Keratinocyte (primary cell): ENCODE results near the gene TFDP1. TPM values are rescaled to one million over a fixed set of nuclear protein-coding genes. Genes with fewer than 3 reads are reported as not detected.

ENCODE experiments used
- DNase-seq: peaks from one replicate; pipeline ENCODE4 v3.0.0-alpha.2; 2011; ENCODE audit warnings: low read depth, missing footprints, low spot score
- FAIRE-seq: peaks from 2 replicates; lab custom pipeline; 2011; peaks lifted over from hg19 to GRCh38; lab: Jason Lieb, UNC
- H2AFZ ChIP-seq: 2 replicates; pipeline ENCODE4 v1.6.0; 2012; ENCODE audit warnings: low read length, control low read depth, inconsistent platforms; ENCODE audit not compliant: control insufficient read depth
- H3K27ac ChIP-seq: 2 replicates; pipeline ENCODE4 v1.5.1; 2011; ENCODE audit warnings: low read length; ENCODE audit not compliant: control insufficient read depth, insufficient read depth
- H3K27me3 ChIP-seq: 3 replicates; pipeline ENCODE4 v1.6.0; 2011; ENCODE audit warnings: low read length; ENCODE audit not compliant: control insufficient read depth, insufficient read depth; ENCODE audit errors: extremely low read depth
- H3K36me3 ChIP-seq, 2 experiments: 2 replicates in 1 of 2; 3 replicates in 1 of 2; pipeline ENCODE4 v1.5.1; 2011; ENCODE audit warnings: low read length in 2 of 2, mild to moderate bottlenecking in 1 of 2; ENCODE audit not compliant: control insufficient read depth in 2 of 2, insufficient read depth in 2 of 2; ENCODE audit errors: extremely low read depth in 1 of 2
- H3K4me1 ChIP-seq: 3 replicates; pipeline ENCODE4 v1.5.1; 2011; ENCODE audit warnings: low read length; ENCODE audit not compliant: control insufficient read depth, insufficient read depth; ENCODE audit errors: extremely low read depth
- H3K4me2 ChIP-seq: 3 replicates; pipeline ENCODE4 v1.6.0; 2011; ENCODE audit warnings: low read depth, low read length; ENCODE audit not compliant: control insufficient read depth, insufficient read depth; ENCODE audit errors: extremely low read depth
- H3K4me3 ChIP-seq, 3 experiments: fragments of 200-600 bp in 1 of 3; sonication (generic) in 1 of 3; 2 replicates in 2 of 3; 3 replicates in 1 of 3; pipeline ENCODE4 v1.5.1; 2011 to 2016; ENCODE audit warnings: low read length in 3 of 3, mild to moderate bottlenecking in 3 of 3, control low read depth in 2 of 3, inconsistent platforms in 1 of 3, low read depth in 1 of 3, mixed read lengths in 1 of 3, mixed run types in 1 of 3, moderate library complexity in 1 of 3; ENCODE audit not compliant: control insufficient read depth in 2 of 3, insufficient read depth in 2 of 3; ENCODE audit errors: extremely low read depth in 1 of 3
- H3K79me2 ChIP-seq: 2 replicates; pipeline ENCODE4 v1.6.0; 2012; ENCODE audit warnings: low read length; ENCODE audit not compliant: control insufficient read depth, insufficient read depth
- H3K9ac ChIP-seq: 3 replicates; pipeline ENCODE4 v1.6.0; 2011; ENCODE audit warnings: low read length; ENCODE audit not compliant: control insufficient read depth, insufficient read depth; ENCODE audit errors: extremely low read depth
- H3K9me1 ChIP-seq: 3 replicates; pipeline ENCODE4 v1.6.0; 2011; ENCODE audit warnings: low read length; ENCODE audit not compliant: control insufficient read depth, insufficient read depth; ENCODE audit errors: extremely low read depth
- H3K9me3 ChIP-seq: 2 replicates; pipeline ENCODE4 v1.5.1; 2012; ENCODE audit warnings: low read depth, low read length; ENCODE audit not compliant: control insufficient read depth
- H4K20me1 ChIP-seq: 3 replicates; pipeline ENCODE4 v1.6.0; 2011; ENCODE audit warnings: low read length; ENCODE audit not compliant: control insufficient read depth, insufficient read depth; ENCODE audit errors: extremely low read depth
- EZH2 ChIP-seq: IDR thresholded peaks from one replicate; pipeline ENCODE4 v1.6.1; 2012; ENCODE audit warnings: inconsistent platforms, mild to moderate bottlenecking, low read length, moderate library complexity
- dilution Hi-C: fragments of 300-500 bp; cut with MboI; formaldehyde crosslinking; loops from one replicate; pipeline ENCODE4 v1.7.0; 2020; ENCODE audit warnings: low sequenced_read_pairs; ENCODE audit not compliant: extremely low pct_ligation_motif_present
- polyA plus RNA-seq, 5 experiments: library from polyadenylated mRNA; depleted of rRNA in 3 of 5; stranded (reverse) in 3 of 5; stranded (forward) in 1 of 5; unstranded in 1 of 5; fragments of >200 nt; gene quantifications; 1 replicate in 1 of 5; 2 replicates in 3 of 5; 3 replicates in 1 of 5; pipeline versions ENCODE4 v1.2.1 to v1.2.3, GENCODE V29; 2011 to 2012; ENCODE audit warnings: missing spikeins in 2 of 5, low read depth in 1 of 5, low replicate concordance in 1 of 5
- TF ChIP-seq, protein P1 (sequence below), 3 experiments: IDR thresholded peaks in 1 of 3; conservative IDR thresholded peaks in 1 of 3; optimal IDR thresholded peaks in 1 of 3; 2 replicates in 2 of 3; 3 replicates in 1 of 3; pipeline versions ENCODE3 to v1.5.1; 2011; ENCODE audit warnings: low read length in 3 of 3, mild to moderate bottlenecking in 3 of 3, moderate library complexity in 2 of 3, control low read depth in 1 of 3, inconsistent platforms in 1 of 3; ENCODE audit not compliant: insufficient read depth in 2 of 3; ENCODE audit errors: extremely low read depth in 1 of 3

The TFDP1 gene
- polyA plus RNA-seq, 1 donor (not counting 4 experiments of a cell fraction or from before 2014, with no cell fraction given) = 105 TPM

DNA sequence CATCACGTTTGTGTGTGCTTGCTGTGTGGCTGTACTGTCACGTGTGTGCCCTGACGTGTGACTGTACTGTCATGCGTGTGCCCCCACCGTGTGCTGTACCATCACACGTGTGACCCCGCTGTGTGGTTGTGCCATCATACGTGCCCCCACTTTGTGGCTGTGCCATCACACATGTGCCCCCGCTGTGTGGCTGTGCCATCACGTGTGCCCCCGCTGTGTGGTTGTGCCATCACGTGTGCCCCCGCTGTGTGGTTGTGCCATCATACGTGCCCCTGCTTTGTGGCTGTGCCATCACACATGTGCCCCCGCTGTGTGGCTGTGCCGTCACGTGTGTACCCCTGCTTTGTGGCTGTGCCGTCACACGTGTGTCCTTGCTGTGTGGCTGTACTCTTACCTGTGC is 25.7 kb downstream of the TFDP1 start:
- DNase-seq (no peak), FAIRE-seq (no peak)
- H3K27ac ChIP-seq = no peak overlapping the region
- no peak overlapping the region for H3K9ac ChIP-seq
- H3K79me2 ChIP-seq = peaks cover 100% of the 10 kb centered on the region
- H3K4me3 ChIP-seq = no peak overlapping the region
- no peaks in the 10 kb centered on the region for H3K9me3 ChIP-seq
- peaks cover 32 to 47% of the 10 kb centered on the region in 2 experiments for H3K36me3 ChIP-seq
- H3K27me3 ChIP-seq = no peaks in the 10 kb centered on the region
- no peaks in the 10 kb centered on the region for H3K4me1 ChIP-seq
- H4K20me1 ChIP-seq = peaks cover 32% of the 10 kb centered on the region
- no peak overlapping the region for H2AFZ ChIP-seq
- dilution Hi-C loops = no loop called here
- no peak overlapping the region for H3K4me2 ChIP-seq
- H3K9me1 ChIP-seq = peaks cover 3% of the 10 kb centered on the region
- TF ChIP-seq, protein P1, sequence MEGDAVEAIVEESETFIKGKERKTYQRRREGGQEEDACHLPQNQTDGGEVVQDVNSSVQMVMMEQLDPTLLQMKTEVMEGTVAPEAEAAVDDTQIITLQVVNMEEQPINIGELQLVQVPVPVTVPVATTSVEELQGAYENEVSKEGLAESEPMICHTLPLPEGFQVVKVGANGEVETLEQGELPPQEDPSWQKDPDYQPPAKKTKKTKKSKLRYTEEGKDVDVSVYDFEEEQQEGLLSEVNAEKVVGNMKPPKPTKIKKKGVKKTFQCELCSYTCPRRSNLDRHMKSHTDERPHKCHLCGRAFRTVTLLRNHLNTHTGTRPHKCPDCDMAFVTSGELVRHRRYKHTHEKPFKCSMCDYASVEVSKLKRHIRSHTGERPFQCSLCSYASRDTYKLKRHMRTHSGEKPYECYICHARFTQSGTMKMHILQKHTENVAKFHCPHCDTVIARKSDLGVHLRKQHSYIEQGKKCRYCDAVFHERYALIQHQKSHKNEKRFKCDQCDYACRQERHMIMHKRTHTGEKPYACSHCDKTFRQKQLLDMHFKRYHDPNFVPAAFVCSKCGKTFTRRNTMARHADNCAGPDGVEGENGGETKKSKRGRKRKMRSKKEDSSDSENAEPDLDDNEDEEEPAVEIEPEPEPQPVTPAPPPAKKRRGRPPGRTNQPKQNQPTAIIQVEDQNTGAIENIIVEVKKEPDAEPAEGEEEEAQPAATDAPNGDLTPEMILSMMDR (optimal IDR thresholded peaks at IDR 0.05 in 1 of 3, IDR thresholded peaks at IDR 0.05 in 1 of 3, conservative IDR thresholded peaks at IDR 0.05 in 1 of 3; ENCODE audit: extremely low read depth in 1 of 3, insufficient read depth in 2 of 3, low read length in 3 of 3) = no peak
- TF ChIP-seq EZH2 = no peak

DNA sequence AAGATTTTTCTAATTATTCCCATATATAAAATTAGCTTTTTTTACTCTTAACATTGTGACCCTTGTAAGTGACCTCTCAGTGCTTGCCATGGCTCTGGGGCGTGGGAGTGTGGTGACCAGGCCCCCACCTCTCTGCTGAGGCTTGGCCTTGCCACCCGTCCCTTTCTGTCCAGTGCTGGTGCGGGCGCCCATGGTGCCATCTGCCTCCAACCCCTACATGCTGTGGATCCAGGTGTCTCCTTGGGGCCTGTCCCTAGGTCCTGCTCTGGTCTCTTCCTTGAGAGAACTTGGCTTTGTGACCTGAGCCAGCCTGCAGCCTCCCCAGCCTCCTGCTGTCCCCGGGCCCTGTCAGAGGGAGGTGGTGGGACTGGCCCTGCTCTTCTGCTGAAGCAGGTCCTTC is 27.4 kb downstream of the TFDP1 start:
- Histone ChIP-seq H3K4me3 (no peak overlapping the region), H3K4me2 (no peak overlapping the region), H2AFZ (no peak overlapping the region), H3K27ac (no peak overlapping the region), H3K4me1 (no peaks in the 10 kb centered on the region), H3K27me3 (no peaks in the 10 kb centered on the region), H4K20me1 (peaks cover 32% of the 10 kb centered on the region), H3K9me3 (no peaks in the 10 kb centered on the region), H3K36me3 (peaks cover 28 to 47% of the 10 kb centered on the region in 2 experiments), H3K79me2 (peaks cover 100% of the 10 kb centered on the region), H3K9ac (no peak overlapping the region), H3K9me1 (peaks cover 3% of the 10 kb centered on the region)
- TF ChIP-seq, protein P1 (optimal IDR thresholded peaks at IDR 0.05 in 1 of 3, IDR thresholded peaks at IDR 0.05 in 1 of 3, conservative IDR thresholded peaks at IDR 0.05 in 1 of 3; ENCODE audit: extremely low read depth in 1 of 3, insufficient read depth in 2 of 3, low read length in 3 of 3) = no peak
- no peak for TF ChIP-seq EZH2
- dilution Hi-C loops = no loop called here
- no peak for FAIRE-seq
- no peak for DNase-seq
